Measurements from ENCODE around the gene ERN1.

GRCh38 chr17:63993368-63993985 is 136.5 kb downstream of the ERN1 start:
- TF ChIP-seq EZH2 (IDR thresholded peaks at IDR 0.05; ENCODE audit: low read length, unreplicated experiment) (no peak), CTCF (conservative IDR thresholded peaks at IDR 0.05; ENCODE audit: low read depth, low read length) (0 out of 2 replicates have a peak, but pooled peaks have one; percentile 12), EZH2phosphoT487 (IDR thresholded peaks at IDR 0.05; ENCODE audit: borderline replicate concordance, low read length) (no peak)

Data from PC-3 (cell line).